K562 (cell line): ENCODE results near the gene YPEL1. TPM values are rescaled to one million over a fixed set of nuclear protein-coding genes. Genes with fewer than 3 reads are reported as not detected.

Experiments used
- CHD1 ChIP-seq: fragments of 200-600 bp; sonication (generic); IDR thresholded peaks from one replicate; pipeline ENCODE4 v1.6.1; 2012; ENCODE audit warnings: mild to moderate bottlenecking, moderate library complexity, low read length, inconsistent platforms
- EP300 ChIP-seq: IDR thresholded peaks from 2 replicates; pipeline ENCODE4 v1.6.1; 2012; ENCODE audit warnings: low read length, improper control_type of control experiment
- FOSL1 ChIP-seq: fragments of 200-800 bp; sonication (Bioruptor generic); conservative IDR thresholded peaks from 2 replicates; pipeline ENCODE4 v1.6.1; 2016; ENCODE audit warnings: missing genetic modification characterization, missing compliant biosample characterization
- FUS ChIP-seq: fragments of 200-400 bp; formaldehyde crosslinking; optimal IDR thresholded peaks from 2 replicates; pipeline ENCODE3; 2017; ENCODE audit warnings: low read depth, low read length
- HNRNPUL1 ChIP-seq: fragments of 200-400 bp; formaldehyde crosslinking; IDR thresholded peaks from 2 replicates; pipeline ENCODE4 v1.6.1; 2017; ENCODE audit warnings: low read length
- JUND ChIP-seq, 2 experiments: IDR thresholded peaks; 2 replicates in 1 of 2; 3 replicates in 1 of 2; pipeline ENCODE4 v1.6.1; 2011; ENCODE audit warnings: borderline replicate concordance in 2 of 2, low read depth in 2 of 2, low read length in 2 of 2, improper control_type of control experiment in 1 of 2, missing biosample characterization in 1 of 2, missing genetic modification characterization in 1 of 2, missing genetic modification reagents in 1 of 2
- MIER1 ChIP-seq: fragments of 450-650 bp; IDR thresholded peaks from 2 replicates; pipeline ENCODE4 v1.6.1; 2016; ENCODE audit warnings: antibody characterized with exemption, mild to moderate bottlenecking, low read depth
- MYC ChIP-seq, 2 experiments: fragments of 250-450 bp in 1 of 2; sonication (Bioruptor Pico) in 1 of 2; IDR thresholded peaks; 2 replicates each; pipeline versions ENCODE4 v1.5.1 to v1.6.1; 2012 to 2021; ENCODE audit warnings: low read depth in 2 of 2, borderline replicate concordance in 1 of 2, improper control_type of control experiment in 1 of 2, low read length in 1 of 2, mild to moderate bottlenecking in 1 of 2, moderate library complexity in 1 of 2
- RAD51 ChIP-seq: fragments of 450-650 bp; IDR thresholded peaks from 2 replicates; pipeline ENCODE4 v1.7.1; 2016; ENCODE audit warnings: low read depth, mild to moderate bottlenecking, borderline replicate concordance
- RBM14 ChIP-seq: fragments of 200-400 bp; formaldehyde crosslinking; IDR thresholded peaks from 2 replicates; pipeline ENCODE4 v1.6.1; 2018; ENCODE audit warnings: low read depth, mild to moderate bottlenecking, low read length, moderate library complexity, borderline replicate concordance; ENCODE audit not compliant: insufficient read depth
- SLC30A9 ChIP-seq: fragments of 250-450 bp; sonication (Bioruptor Pico); IDR thresholded peaks from 2 replicates; pipeline ENCODE4 v1.8.0; 2022; ENCODE audit warnings: mild to moderate bottlenecking, moderate library complexity
- TAF7 ChIP-seq: fragments of 450-650 bp; IDR thresholded peaks from 2 replicates; pipeline ENCODE4 v1.6.1; 2016; ENCODE audit warnings: missing genetic modification characterization, missing compliant biosample characterization
- TCFL5 ChIP-seq: fragments of 250-450 bp; sonication (Bioruptor Pico); conservative IDR thresholded peaks from 2 replicates; pipeline ENCODE4 v1.6.1; 2021; ENCODE audit warnings: mild to moderate bottlenecking, moderate library complexity, matching md5 sums
- YY1 ChIP-seq, 3 experiments: IDR thresholded peaks; 2 replicates each; pipeline ENCODE4 v1.6.1; 2011; ENCODE audit warnings: low read length in 2 of 3, mild to moderate bottlenecking in 2 of 3, moderate library complexity in 2 of 3, borderline replicate concordance in 1 of 3, control low read depth in 1 of 3, low read depth in 1 of 3; ENCODE audit not compliant: insufficient read depth in 3 of 3, insufficient replicate concordance in 2 of 3, control insufficient read depth in 1 of 3, insufficient read length in 1 of 3; ENCODE audit errors: extremely low read depth in 1 of 3
- ZFP36 ChIP-seq: fragments of 150-350 bp; IDR thresholded peaks from 2 replicates; pipeline ENCODE4 v1.6.1; 2018; ENCODE audit warnings: low read length, low read depth; ENCODE audit not compliant: partially characterized antibody
- ZNF121 ChIP-seq: sonication (generic); formaldehyde crosslinking; conservative IDR thresholded peaks from 2 replicates; pipeline ENCODE4 v1.8.0; 2022; ENCODE audit warnings: missing genetic modification reagents
- ZNF140 ChIP-seq: fragments of 250-450 bp; sonication (Bioruptor Pico); IDR thresholded peaks from 2 replicates; pipeline ENCODE4 v1.8.0; 2021; ENCODE audit warnings: moderate library complexity, mild to moderate bottlenecking, inconsistent platforms
- ZNF3 ChIP-seq: fragments of 250-450 bp; sonication (Bioruptor Pico); IDR thresholded peaks from 2 replicates; pipeline ENCODE4 v1.5.0; 2021; ENCODE audit warnings: mild to moderate bottlenecking, moderate library complexity
- polyA plus RNA-seq, 8 experiments: library from polyadenylated mRNA; depleted of rRNA in 4 of 8; stranded (reverse) in 5 of 8; unstranded in 3 of 8; fragments of >200 nt; fragmentation: Nextera tagmentation in 2 of 8; fragmentation: Illumina TruSeq in 1 of 8; extraction: Ambion mirVana in 2 of 8; extraction: Trizol in 1 of 8; gene quantifications; 2 replicates each; pipeline versions ENCODE4 v1.2.1 to v1.2.3, GENCODE V29; 2011 to 2014; ENCODE audit warnings: inconsistent platforms in 1 of 8, missing spikeins in 1 of 8
- total RNA-seq, 7 experiments: library from RNA; depleted of rRNA in 6 of 7; stranded (reverse); fragments of >200 nt in 6 of 7; fragmentation: Illumina TruSeq in 2 of 7; extraction: Trizol in 2 of 7; gene quantifications; 2 replicates each; pipeline versions ENCODE4 v1.2.1 to v1.2.3, GENCODE V29; 2011 to 2021; ENCODE audit warnings: low replicate concordance in 1 of 7
- TF ChIP-seq, protein P1 (sequence below): sonication (generic); formaldehyde crosslinking; IDR thresholded peaks from 2 replicates; pipeline ENCODE4 v1.8.1; 2023; ENCODE audit warnings: mild to moderate bottlenecking, missing genetic modification reagents
- TF ChIP-seq, protein P2 (sequence below), 3 experiments: IDR thresholded peaks in 2 of 3; conservative IDR thresholded peaks in 1 of 3; 2 replicates each; pipeline ENCODE4 v1.5.1; 2011 to 2012; ENCODE audit warnings: low read length in 3 of 3, mild to moderate bottlenecking in 3 of 3, control low read depth in 2 of 3, improper control_type of control experiment in 1 of 3, inconsistent platforms in 1 of 3, low read depth in 1 of 3, mixed read lengths in 1 of 3, moderate library complexity in 1 of 3; ENCODE audit not compliant: insufficient read depth in 2 of 3
- TF ChIP-seq, protein P3 (sequence below): fragments of 250-450 bp; sonication (Bioruptor Pico); IDR thresholded peaks from 2 replicates; pipeline ENCODE4 v1.5.0; 2021

Gene YPEL1
- total and polyA plus RNA-seq, 9 of the 15 experiments (the other 6 are each of a cell fraction or from before 2014, with no cell fraction given): 0.07 to 2.2 (median 0.46) TPM

DNA sequence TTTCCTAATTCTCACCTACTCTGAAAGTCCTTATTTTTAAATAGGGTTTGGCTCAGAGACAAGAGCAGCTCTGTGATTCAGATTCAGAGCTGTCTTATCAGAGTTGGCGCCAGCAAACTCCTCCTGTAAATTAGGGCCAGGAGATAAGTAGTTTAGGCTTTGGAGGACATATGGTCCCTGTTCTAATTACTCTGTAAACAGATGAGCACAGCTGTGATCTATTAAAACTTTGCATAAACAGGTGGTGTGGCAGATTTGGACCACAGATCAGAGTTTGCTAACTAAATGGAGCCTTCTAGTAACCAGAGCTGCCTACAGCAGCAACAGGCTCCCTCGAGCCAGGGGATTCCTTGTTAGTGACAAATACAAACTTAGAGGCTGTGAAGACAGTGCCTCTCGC is 27.9 kb downstream of the YPEL1 start (continued):
- no peak for TF ChIP-seq ZNF3 (CRISPR knock-in tag)
- TF ChIP-seq FOSL1 (tag): no peak
- no peak for TF ChIP-seq FUS
- TF ChIP-seq TAF7: no peak
- TF ChIP-seq ZNF140 (CRISPR knock-in tag): no peak
- TF ChIP-seq, protein P1, sequence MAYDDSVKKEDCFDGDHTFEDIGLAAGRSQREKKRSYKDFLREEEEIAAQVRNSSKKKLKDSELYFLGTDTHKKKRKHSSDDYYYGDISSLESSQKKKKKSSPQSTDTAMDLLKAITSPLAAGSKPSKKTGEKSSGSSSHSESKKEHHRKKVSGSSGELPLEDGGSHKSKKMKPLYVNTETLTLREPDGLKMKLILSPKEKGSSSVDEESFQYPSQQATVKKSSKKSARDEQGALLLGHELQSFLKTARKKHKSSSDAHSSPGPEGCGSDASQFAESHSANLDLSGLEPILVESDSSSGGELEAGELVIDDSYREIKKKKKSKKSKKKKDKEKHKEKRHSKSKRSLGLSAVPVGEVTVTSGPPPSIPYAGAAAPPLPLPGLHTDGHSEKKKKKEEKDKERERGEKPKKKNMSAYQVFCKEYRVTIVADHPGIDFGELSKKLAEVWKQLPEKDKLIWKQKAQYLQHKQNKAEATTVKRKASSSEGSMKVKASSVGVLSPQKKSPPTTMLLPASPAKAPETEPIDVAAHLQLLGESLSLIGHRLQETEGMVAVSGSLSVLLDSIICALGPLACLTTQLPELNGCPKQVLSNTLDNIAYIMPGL (CRISPR knock-in tag): peak; percentile 62; the same call in 1 of the 2 replicates
- no peak for TF ChIP-seq ZNF121 (CRISPR knock-in tag)
- no peak for TF ChIP-seq MIER1
- TF ChIP-seq RBM14: no peak
- TF ChIP-seq, protein P2, sequence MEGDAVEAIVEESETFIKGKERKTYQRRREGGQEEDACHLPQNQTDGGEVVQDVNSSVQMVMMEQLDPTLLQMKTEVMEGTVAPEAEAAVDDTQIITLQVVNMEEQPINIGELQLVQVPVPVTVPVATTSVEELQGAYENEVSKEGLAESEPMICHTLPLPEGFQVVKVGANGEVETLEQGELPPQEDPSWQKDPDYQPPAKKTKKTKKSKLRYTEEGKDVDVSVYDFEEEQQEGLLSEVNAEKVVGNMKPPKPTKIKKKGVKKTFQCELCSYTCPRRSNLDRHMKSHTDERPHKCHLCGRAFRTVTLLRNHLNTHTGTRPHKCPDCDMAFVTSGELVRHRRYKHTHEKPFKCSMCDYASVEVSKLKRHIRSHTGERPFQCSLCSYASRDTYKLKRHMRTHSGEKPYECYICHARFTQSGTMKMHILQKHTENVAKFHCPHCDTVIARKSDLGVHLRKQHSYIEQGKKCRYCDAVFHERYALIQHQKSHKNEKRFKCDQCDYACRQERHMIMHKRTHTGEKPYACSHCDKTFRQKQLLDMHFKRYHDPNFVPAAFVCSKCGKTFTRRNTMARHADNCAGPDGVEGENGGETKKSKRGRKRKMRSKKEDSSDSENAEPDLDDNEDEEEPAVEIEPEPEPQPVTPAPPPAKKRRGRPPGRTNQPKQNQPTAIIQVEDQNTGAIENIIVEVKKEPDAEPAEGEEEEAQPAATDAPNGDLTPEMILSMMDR (IDR thresholded peaks at IDR 0.05 in 2 of 3, conservative IDR thresholded peaks at IDR 0.05 in 1 of 3; ENCODE audit: insufficient read depth in 2 of 3, low read depth in 1 of 3, low read length in 3 of 3): 0 out of 6 replicates have a peak, but pooled peaks of 1 of the 3 experiments have one; percentile 5
- no peak for TF ChIP-seq CHD1
- TF ChIP-seq EP300: peak; percentile 74
- TF ChIP-seq YY1 (IDR thresholded peaks at IDR 0.05; ENCODE audit: borderline replicate concordance in 1 of 3, control insufficient read depth in 1 of 3, extremely low read depth in 1 of 3, insufficient read depth in 3 of 3, insufficient read length in 1 of 3, insufficient replicate concordance in 2 of 3, low read depth in 1 of 3, low read length in 2 of 3): no peak
- peak; percentile 71; the same call in 1 of the 2 replicates for TF ChIP-seq JUND (IDR thresholded peaks at IDR 0.05; ENCODE audit: borderline replicate concordance, low read depth, low read length)
- no peak for TF ChIP-seq JUND (tag; IDR thresholded peaks at IDR 0.05; ENCODE audit: borderline replicate concordance, low read depth, low read length)
- peak; percentile 57; the same call in 1 of the 2 replicates for TF ChIP-seq MYC (IDR thresholded peaks at IDR 0.05; ENCODE audit: low read depth, low read length)
- no peak for TF ChIP-seq MYC (CRISPR knock-in tag; IDR thresholded peaks at IDR 0.05; ENCODE audit: borderline replicate concordance, low read depth)
- 0 out of 2 replicates have a peak, but pooled peaks have one; percentile 73 for TF ChIP-seq HNRNPUL1
- no peak for TF ChIP-seq ZFP36
- no peak for TF ChIP-seq RAD51
- TF ChIP-seq, protein P3, sequence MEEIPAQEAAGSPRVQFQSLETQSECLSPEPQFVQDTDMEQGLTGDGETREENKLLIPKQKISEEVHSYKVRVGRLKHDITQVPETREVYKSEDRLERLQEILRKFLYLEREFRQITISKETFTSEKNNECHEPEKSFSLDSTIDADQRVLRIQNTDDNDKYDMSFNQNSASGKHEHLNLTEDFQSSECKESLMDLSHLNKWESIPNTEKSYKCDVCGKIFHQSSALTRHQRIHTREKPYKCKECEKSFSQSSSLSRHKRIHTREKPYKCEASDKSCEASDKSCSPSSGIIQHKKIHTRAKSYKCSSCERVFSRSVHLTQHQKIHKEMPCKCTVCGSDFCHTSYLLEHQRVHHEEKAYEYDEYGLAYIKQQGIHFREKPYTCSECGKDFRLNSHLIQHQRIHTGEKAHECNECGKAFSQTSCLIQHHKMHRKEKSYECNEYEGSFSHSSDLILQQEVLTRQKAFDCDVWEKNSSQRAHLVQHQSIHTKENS (CRISPR knock-in tag): no peak
- TF ChIP-seq SLC30A9 (CRISPR knock-in tag): no peak
- TF ChIP-seq TCFL5 (CRISPR knock-in tag): no peak
